ENCODE data around the gene SLC37A3.
A peak's percentile ranks its signal among the peaks of the same experiment; 100 is the strongest.
"Not testable (repeated sequence)": the region's sequence is repeated elsewhere in the genome, so short reads cannot be mapped to it uniquely, and the experiment has no call there.

The SLC37A3 gene

DNA sequence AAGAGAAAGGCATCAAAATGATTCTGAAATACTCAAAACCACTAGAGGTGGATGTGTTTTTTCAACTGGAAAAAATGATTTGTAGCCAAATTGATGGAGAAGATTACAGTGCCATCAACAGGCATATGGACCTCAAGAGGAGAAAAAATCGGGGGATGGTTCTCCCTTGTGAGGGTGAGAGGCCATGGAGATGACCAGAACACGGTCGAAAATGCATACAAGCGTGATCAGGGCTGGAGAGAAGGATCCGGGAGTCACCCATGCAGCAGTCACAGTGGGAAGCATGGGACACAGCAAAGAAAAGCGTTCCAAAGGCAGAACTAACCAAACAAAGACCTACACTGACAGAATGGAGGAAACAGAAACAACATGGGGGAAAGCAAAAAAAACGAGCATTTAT, 80.3 kb downstream of the SLC37A3 start:
- Histone ChIP-seq H3K27me3 (ENCODE audit: control insufficient read depth, insufficient read depth, low read length) (no peaks in the 10 kb centered on the region), H3K4me2 (ENCODE audit: low read length) (no peak overlapping the region), H3K36me3 (ENCODE audit: insufficient read depth, low read length) (no peaks in the 10 kb centered on the region), H3K9ac (ENCODE audit: low read depth, low read length) (no peak overlapping the region), H3K9me3 (replicated peaks; ENCODE audit: low read length) (no peaks in the 10 kb centered on the region), H3K4me3 (ENCODE audit: low read length) (no peak overlapping the region), H3K4me1 (ENCODE audit: control insufficient read depth, insufficient read depth, low read length) (peaks cover 16% of the 10 kb centered on the region)

DNA sequence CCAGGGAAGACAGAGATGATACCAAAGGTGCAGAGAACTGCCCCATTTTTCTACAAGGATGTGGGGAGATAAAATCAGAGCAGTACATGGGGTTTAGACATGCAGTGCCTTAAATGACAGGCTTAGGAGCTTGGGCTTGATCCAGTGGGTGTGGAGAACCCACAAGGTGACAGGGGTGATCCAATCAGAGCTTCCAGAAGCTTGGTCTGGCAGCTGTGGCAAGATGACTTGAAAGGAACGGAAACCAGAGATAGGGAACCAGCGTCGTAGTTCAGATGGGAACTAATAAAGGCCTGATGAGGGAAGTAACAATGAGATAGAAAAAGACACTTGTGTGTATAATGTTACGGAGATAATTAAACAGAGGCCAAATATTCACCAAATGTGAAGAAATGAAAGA, 80.7 kb downstream of the SLC37A3 start:
- Histone ChIP-seq H3K9me3 (replicated peaks; ENCODE audit: low read length) (no peaks in the 10 kb centered on the region), H3K4me2 (ENCODE audit: low read length) (no peak overlapping the region), H3K36me3 (ENCODE audit: insufficient read depth, low read length) (no peaks in the 10 kb centered on the region), H3K9ac (ENCODE audit: low read depth, low read length) (no peak overlapping the region), H3K4me3 (ENCODE audit: low read length) (no peak overlapping the region), H3K4me1 (ENCODE audit: control insufficient read depth, insufficient read depth, low read length) (peaks cover 16% of the 10 kb centered on the region), H3K27me3 (ENCODE audit: control insufficient read depth, insufficient read depth, low read length) (no peaks in the 10 kb centered on the region)

DNA sequence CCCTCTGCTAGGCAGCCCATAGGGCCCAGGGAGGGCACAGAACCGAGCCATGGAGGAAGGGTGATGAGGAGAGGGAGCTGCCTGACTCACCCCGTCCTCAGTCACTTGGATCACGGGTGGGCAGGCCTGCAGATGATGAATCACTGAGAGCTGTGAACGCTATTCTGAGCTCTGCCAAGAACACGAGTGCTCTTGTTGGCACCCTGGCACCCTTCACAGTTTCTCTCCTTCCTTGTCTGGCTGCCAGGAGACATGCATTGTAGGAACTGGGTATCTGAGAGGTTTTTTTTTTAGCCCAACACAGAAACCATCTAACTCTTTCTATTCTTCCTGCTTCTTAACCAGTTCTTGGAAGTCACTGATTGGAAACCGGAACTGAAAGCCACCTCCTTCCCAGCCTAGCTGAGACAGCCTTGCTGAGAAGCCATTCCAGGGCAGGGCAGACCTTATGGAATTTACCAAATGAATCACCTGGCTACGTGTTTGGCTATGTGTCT, 82.1 kb downstream of the SLC37A3 start:
- Histone ChIP-seq H3K4me3 (ENCODE audit: low read length) (peak overlapping the region; percentile 36), H3K36me3 (ENCODE audit: insufficient read depth, low read length) (no peaks in the 10 kb centered on the region), H3K27me3 (ENCODE audit: control insufficient read depth, insufficient read depth, low read length) (no peaks in the 10 kb centered on the region), H3K4me2 (ENCODE audit: low read length) (peak overlapping the region; percentile 69), H3K4me1 (ENCODE audit: control insufficient read depth, insufficient read depth, low read length) (peaks cover 16% of the 10 kb centered on the region), H3K9ac (ENCODE audit: low read depth, low read length) (peak overlapping the region; percentile 10), H3K9me3 (replicated peaks; ENCODE audit: low read length) (no peaks in the 10 kb centered on the region)

DNA sequence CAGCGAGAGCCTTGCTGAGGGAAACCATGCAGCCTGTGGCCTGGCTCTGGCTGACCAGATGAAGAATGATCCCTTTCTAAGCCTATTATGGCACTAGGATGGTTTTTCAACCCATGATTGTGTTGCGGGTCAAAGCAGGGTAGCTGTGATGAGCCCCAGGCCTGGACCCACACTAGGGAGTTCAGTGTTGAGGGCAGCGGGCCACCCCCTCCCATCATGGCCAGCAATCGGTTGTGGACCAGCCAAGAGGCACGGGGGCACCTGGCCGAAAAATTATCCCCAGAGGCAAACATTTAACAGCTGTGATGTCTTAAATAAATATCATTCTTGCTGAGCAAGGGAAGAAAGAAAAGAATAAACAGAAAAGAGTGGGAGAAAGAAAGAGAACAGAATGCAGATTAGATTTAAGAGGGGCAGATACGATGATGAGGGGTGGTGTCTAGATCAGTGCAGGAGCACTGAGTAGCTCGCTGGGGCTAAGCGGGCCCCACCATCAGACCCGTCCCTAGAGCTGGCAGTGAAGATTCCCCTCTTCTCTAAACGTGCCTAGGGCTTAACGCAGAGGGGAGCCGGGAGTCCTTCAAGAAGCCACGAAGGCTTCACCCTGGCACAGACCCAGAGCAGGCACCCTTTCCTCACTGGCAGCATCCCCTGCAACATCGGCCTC, 82.7 kb downstream of the SLC37A3 start:
- Histone ChIP-seq H3K27me3 (ENCODE audit: control insufficient read depth, insufficient read depth, low read length) (peaks cover 2% of the 10 kb centered on the region), H3K9ac (ENCODE audit: low read depth, low read length) (no peak overlapping the region), H3K36me3 (ENCODE audit: insufficient read depth, low read length) (no peaks in the 10 kb centered on the region), H3K4me1 (ENCODE audit: control insufficient read depth, insufficient read depth, low read length) (peaks cover 16% of the 10 kb centered on the region), H3K4me2 (ENCODE audit: low read length) (peak overlapping the region; percentile 69), H3K4me3 (ENCODE audit: low read length) (peak overlapping the region; percentile 36), H3K9me3 (replicated peaks; ENCODE audit: low read length) (no peaks in the 10 kb centered on the region)

DNA sequence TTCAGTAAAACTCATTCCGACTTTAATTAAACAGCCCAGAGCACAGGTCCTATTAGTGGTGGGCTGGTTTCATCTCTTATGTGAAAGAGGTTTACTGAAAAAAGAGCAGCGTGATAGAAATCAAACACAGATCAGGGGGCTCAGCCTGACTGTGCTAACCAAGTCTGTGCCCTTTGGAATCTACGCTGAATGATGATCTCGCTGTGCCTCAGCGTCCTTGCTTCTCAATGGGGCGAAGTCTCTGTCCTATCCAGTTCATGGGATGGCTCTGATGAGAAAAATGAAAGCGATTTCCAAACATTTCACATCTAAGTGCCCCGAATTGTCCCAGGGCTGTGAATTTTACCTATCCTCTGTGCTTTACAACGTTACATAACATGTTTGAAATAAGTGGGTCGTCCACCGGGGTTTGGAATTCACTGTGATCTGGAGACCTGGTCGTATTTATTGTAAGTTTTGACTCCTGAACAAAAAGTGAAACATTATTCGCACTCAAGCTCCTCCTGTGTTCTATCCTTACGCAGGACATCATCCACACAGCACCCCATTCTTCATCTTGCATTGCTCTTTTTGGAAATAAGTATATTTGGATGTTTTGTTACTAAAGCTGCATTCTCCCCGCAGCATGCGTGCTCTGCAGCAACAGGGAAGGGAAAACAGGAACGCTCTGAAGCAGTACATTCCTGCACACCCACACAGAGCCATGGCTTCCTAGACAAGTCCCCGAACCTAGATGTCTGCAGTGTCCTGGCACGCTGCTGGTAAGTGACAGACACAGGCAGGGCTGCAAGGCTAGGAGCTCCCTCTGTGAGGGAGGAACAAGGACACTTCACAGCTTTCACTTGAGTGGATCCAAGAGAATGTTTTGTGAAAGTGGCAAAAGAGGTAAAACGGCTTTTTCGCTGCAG, 83.5 kb downstream of the SLC37A3 start:
- no peak overlapping the region for H3K4me2 ChIP-seq (ENCODE audit: low read length)
- H3K9ac ChIP-seq (ENCODE audit: low read depth, low read length): no peak overlapping the region
- no peaks in the 10 kb centered on the region for H3K36me3 ChIP-seq (ENCODE audit: insufficient read depth, low read length)
- no peaks in the 10 kb centered on the region for H3K9me3 ChIP-seq (replicated peaks; ENCODE audit: low read length)
- peaks cover 16% of the 10 kb centered on the region for H3K4me1 ChIP-seq (ENCODE audit: control insufficient read depth, insufficient read depth, low read length)
- no peak overlapping the region for H3K4me3 ChIP-seq (ENCODE audit: low read length)
- peaks cover 2% of the 10 kb centered on the region for H3K27me3 ChIP-seq (ENCODE audit: control insufficient read depth, insufficient read depth, low read length)

DNA sequence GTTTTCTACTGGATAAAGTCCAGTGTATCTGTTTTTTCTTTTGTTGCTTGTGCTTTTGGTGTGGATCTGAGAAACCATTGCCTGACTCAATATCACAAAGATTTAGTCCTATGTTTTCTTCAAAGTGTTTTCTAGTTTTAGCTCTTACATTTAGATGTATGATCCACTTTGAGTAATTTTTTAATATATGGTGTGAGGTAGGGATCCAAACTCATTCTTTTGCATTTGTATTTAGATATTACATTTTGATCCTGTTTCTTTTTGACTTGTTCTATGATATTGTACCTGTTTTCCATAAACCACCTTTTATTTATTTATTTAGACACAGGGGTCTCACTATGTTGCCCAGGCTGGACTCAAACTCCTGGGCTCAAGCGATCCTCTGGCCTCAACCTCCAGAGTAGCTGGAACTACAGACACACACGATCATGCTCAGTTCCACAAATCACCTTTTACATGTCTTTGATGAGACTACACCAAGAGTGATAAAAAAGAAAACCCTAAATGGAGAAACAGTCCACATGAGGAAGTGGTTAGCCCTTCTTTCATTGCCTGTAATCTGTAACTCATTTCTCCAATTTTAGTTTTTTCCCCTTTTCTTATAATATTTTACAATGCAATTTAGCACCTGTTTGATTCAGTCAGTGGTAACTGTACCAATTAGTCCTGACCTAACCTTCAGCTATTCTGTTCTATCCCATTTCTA, 86.0 kb downstream of the SLC37A3 start:
- no peaks in the 10 kb centered on the region for H3K9me3 ChIP-seq (replicated peaks; ENCODE audit: low read length)
- peaks cover 12% of the 10 kb centered on the region for H3K27me3 ChIP-seq (ENCODE audit: control insufficient read depth, insufficient read depth, low read length)
- H3K4me3 ChIP-seq (ENCODE audit: low read length): no peak overlapping the region
- no peaks in the 10 kb centered on the region for H3K36me3 ChIP-seq (ENCODE audit: insufficient read depth, low read length)
- H3K4me2 ChIP-seq (ENCODE audit: low read length): no peak overlapping the region
- peaks cover 16% of the 10 kb centered on the region for H3K4me1 ChIP-seq (ENCODE audit: control insufficient read depth, insufficient read depth, low read length)
- H3K9ac ChIP-seq (ENCODE audit: low read depth, low read length): no peak overlapping the region

DNA sequence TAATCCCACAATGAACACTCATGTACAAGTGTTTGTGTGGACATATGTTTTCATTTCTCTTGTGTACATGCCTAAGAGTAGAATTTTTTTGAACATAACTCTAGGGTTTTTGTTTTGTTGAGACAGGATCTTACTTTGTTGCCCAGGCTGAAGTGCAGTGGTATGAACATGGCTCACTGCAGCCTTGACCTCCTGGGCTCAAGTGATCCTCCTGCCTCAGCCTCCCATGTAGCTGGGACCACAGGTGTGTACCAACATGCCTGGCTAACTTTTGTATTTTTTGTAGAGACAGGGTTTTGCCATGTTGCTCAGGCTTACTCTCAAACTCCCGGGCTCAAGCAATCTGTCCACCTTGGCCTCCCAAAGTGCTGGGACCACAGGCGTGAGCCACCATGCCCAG, 87.2 kb downstream of the SLC37A3 start:
- H3K9me3 ChIP-seq (replicated peaks; ENCODE audit: low read length); H3K4me2 ChIP-seq (ENCODE audit: low read length); H3K4me1 ChIP-seq (ENCODE audit: control insufficient read depth, insufficient read depth, low read length); H3K9ac ChIP-seq (ENCODE audit: low read depth, low read length); H3K36me3 ChIP-seq (ENCODE audit: insufficient read depth, low read length); H3K4me3 ChIP-seq (ENCODE audit: low read length): not testable (repeated sequence)
- H3K27me3 ChIP-seq (ENCODE audit: control insufficient read depth, insufficient read depth, low read length): peaks cover 18% of the 10 kb centered on the region

DNA sequence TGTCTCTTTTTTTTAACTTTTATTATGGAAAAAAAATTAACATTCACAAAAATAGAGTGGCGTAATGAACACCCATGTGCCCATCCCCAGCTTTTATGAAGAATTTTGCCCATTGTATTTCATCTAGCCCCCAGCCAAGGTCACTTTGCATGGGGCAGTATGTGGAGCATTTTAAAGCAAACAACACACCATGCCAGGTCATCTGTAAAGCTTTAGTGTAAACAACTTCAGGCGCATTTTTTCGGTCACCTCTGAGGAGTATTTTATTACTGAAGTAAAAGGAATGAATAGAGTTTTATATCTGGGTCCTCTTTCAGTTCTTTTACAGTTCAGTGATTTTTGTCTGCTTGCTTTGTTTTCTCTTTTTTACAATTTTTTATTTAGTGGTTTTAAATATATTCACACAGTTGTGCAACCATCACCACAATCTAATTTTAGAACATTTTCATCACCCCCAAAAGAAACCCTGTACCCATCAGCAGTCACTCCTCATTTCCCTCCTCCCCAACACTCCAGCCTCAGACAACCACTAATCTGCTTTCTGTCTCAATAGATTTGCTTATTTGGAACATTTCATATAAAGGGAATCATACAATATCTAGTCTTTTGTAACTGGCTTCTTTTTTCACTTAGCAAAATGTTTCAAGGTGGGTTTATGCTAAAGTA, 87.9 kb downstream of the SLC37A3 start:
- Histone ChIP-seq H3K4me1 (ENCODE audit: control insufficient read depth, insufficient read depth, low read length) (peaks cover 2% of the 10 kb centered on the region), H3K4me2 (ENCODE audit: low read length) (no peak overlapping the region), H3K4me3 (ENCODE audit: low read length) (no peak overlapping the region), H3K9me3 (replicated peaks; ENCODE audit: low read length) (no peaks in the 10 kb centered on the region), H3K9ac (ENCODE audit: low read depth, low read length) (no peak overlapping the region), H3K36me3 (ENCODE audit: insufficient read depth, low read length) (no peaks in the 10 kb centered on the region), H3K27me3 (ENCODE audit: control insufficient read depth, insufficient read depth, low read length) (peaks cover 18% of the 10 kb centered on the region)

DNA sequence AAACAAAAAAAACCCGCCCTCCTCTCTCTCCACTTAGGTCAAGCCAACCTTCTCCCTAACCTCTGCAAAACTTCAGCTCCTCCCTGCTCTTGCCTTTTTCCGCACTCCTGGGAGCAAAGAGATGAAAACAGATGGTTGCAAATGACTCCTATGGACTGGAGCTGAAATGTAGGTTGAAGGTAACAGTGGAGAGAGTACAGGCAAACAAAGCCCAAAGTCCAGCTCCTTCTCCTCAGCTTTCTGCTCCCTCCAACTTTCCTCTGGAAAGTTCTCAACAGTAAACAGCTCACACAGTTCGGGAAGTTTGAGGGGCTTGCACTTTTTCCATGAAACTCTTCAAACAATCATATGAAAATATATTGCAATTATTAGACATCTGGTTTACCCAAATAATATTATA, 90.3 kb downstream of the SLC37A3 start:
- H3K4me1 ChIP-seq (ENCODE audit: control insufficient read depth, insufficient read depth, low read length): no peaks in the 10 kb centered on the region
- no peaks in the 10 kb centered on the region for H3K9me3 ChIP-seq (replicated peaks; ENCODE audit: low read length)
- H3K36me3 ChIP-seq (ENCODE audit: insufficient read depth, low read length): no peaks in the 10 kb centered on the region
- no peak overlapping the region for H3K9ac ChIP-seq (ENCODE audit: low read depth, low read length)
- H3K4me3 ChIP-seq (ENCODE audit: low read length): no peak overlapping the region
- no peak overlapping the region for H3K4me2 ChIP-seq (ENCODE audit: low read length)
- H3K27me3 ChIP-seq (ENCODE audit: control insufficient read depth, insufficient read depth, low read length): peaks cover 23% of the 10 kb centered on the region

DNA sequence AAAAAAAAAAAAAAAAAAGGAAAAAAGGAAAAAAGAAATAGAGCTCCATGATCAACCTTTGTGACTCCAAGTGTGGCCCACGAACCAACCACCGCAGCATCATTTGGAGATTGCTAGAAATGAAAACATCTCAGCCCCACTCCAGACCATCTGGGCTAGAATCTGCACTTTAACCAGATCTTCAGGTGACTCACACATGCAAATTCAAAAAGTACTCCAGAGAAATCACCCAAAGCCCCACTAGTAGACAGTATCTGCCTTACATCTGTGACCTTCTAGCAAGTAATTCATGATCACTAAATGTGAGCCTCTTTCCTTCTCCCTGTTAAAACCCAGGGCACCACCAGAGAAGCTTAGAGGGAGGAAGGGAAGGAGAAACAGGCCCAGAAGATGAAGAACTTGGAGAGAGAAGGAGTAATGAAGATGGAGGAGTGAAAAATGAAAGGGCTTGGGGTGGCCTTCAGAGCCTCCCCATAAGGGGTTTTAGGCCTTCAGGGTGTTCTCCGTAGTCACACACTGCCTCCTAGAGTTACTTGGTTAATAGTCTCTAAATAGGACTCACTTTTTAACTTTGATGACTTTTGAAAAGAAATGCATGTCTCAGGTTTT, 94.0 kb downstream of the SLC37A3 start:
- H3K36me3 ChIP-seq (ENCODE audit: insufficient read depth, low read length): no peaks in the 10 kb centered on the region
- H3K9ac ChIP-seq (ENCODE audit: low read depth, low read length): no peak overlapping the region
- no peak overlapping the region for H3K4me2 ChIP-seq (ENCODE audit: low read length)
- H3K4me1 ChIP-seq (ENCODE audit: control insufficient read depth, insufficient read depth, low read length): no peaks in the 10 kb centered on the region
- H3K4me3 ChIP-seq (ENCODE audit: low read length): no peak overlapping the region
- peaks cover 30% of the 10 kb centered on the region for H3K27me3 ChIP-seq (ENCODE audit: control insufficient read depth, insufficient read depth, low read length)
- no peaks in the 10 kb centered on the region for H3K9me3 ChIP-seq (replicated peaks; ENCODE audit: low read length)

Data from skeletal muscle satellite cell (primary cell).